GM12801 (cell line): ENCODE results near the gene C1QTNF3.

Experiments
- CTCF ChIP-seq: IDR thresholded peaks from one replicate; pipeline ENCODE4 v1.5.1; 2011; ENCODE audit warnings: control low read depth; ENCODE audit not compliant: insufficient read length; ENCODE audit errors: extremely low read depth

The C1QTNF3 gene

GRCh38 chr5:34038838-34039237 is 4.2 kb downstream of the C1QTNF3 start:
- no peak for TF ChIP-seq CTCF

GRCh38 chr5:34038390-34038789 is 4.6 kb downstream of the C1QTNF3 start:
- TF ChIP-seq CTCF = no peak

GRCh38 chr5:34037726-34038125 is 5.3 kb downstream of the C1QTNF3 start:
- TF ChIP-seq CTCF = no peak

GRCh38 chr5:34035756-34036155 is 7.3 kb downstream of the C1QTNF3 start:
- TF ChIP-seq CTCF = no peak

- TF ChIP-seq CTCF = no peak
Observed at GRCh38 chr5:34034534-34035327, 8.3 kb downstream of the C1QTNF3 start.

GRCh38 chr5:34031966-34032365 is 11.0 kb downstream of the C1QTNF3 start:
- TF ChIP-seq CTCF = no peak

GRCh38 chr5:34031117-34031516 is 11.9 kb downstream of the C1QTNF3 start:
- TF ChIP-seq CTCF = no peak
